Ovary (tissue), 9 donors: Measurements from ENCODE around the gene TCP11. TPM values are rescaled to one million over a fixed set of nuclear protein-coding genes. Genes with fewer than 3 reads are reported as not detected.

Experiments used
- DNase-seq, 5 donors: peaks; one replicate each; pipeline ENCODE4 v3.0.0-alpha.2; 2019 to 2020
- H3K27ac ChIP-seq, 2 donors: fragments of 200-600 bp; one replicate each; pipeline versions ENCODE4 v1.5.1 to v1.8.0; 2019 to 2022
- H3K27me3 ChIP-seq: fragments of 200-600 bp; one replicate; pipeline ENCODE4 v1.8.0; 2022
- H3K36me3 ChIP-seq: fragments of 200-600 bp; sonication (generic); one replicate; pipeline ENCODE4 v1.5.1; 2019
- H3K4me1 ChIP-seq: one replicate; pipeline ENCODE4 v1.8.1; 2013; ENCODE audit warnings: mild to moderate bottlenecking, moderate library complexity; ENCODE audit not compliant: insufficient read depth
- H3K4me3 ChIP-seq: fragments of 200-600 bp; sonication (generic); one replicate; pipeline ENCODE4 v1.5.1; 2017
- H3K9me3 ChIP-seq, 2 donors: fragments of 200-600 bp in 1 of 2; sonication (generic) in 1 of 2; one replicate each; pipeline versions ENCODE4 v1.5.1 to v1.8.1; 2013 to 2019; ENCODE audit warnings: mild to moderate bottlenecking in 1 of 2, moderate library complexity in 1 of 2
- EP300 ChIP-seq: sonication (generic); formaldehyde crosslinking; IDR thresholded peaks from one replicate; pipeline ENCODE4 v1.6.1; 2017; ENCODE audit warnings: antibody characterized with exemption
- POLR2A ChIP-seq: fragments of 450-650 bp; IDR thresholded peaks from one replicate; pipeline ENCODE4 v1.6.1; 2017; ENCODE audit warnings: antibody characterized with exemption, mild to moderate bottlenecking, moderate library complexity
- WGBS, 3 donors: extraction: QIAGEN DNeasy Blood & Tissue Kit in 1 of 3; methylation state at CpG; one replicate each; pipeline versions ENCODE4 v1.1.5 to v1.1.7; 2013 to 2017; 5-methylcytosine and 5-hydroxymethylcytosine counted together
- intact Hi-C, 4 donors: fragments of 100-400 bp; cut with DNase I; formaldehyde crosslinking; loops; one replicate each; pipeline versions ENCODE4 v1.11.0 to v1.15.1; 2022 to 2023
- polyA plus RNA-seq, 2 donors: library from polyadenylated mRNA; stranded (reverse); fragments of 200-250 nt in 1 of 2; fragments of 350-450 nt in 1 of 2; fragmentation: Illumina TruSeq in 1 of 2; extraction: RNeasy Lipid Tissue Mini Kit (QIAGEN cat#74804) in 1 of 2; gene quantifications; one replicate each; pipeline ENCODE4 v1.2.3, GENCODE V29; 2013 to 2014
- total RNA-seq, 7 donors: library from RNA; depleted of rRNA in 2 of 7; stranded (reverse); fragments of >200 nt in 2 of 7; fragmentation: NEBNext Ultra II Directional in 3 of 7; extraction: Animal tissue kit (Norgen Biotek cat#: 25700) in 3 of 7; gene quantifications; one replicate each; pipeline versions ENCODE4 v1.1.0 to v1.2.4, GENCODE V29; 2016 to 2023
- TF ChIP-seq, protein P1 (sequence below), 3 donors: fragments of 450-650 bp in 2 of 3; fragments of 200-600 bp in 1 of 3; IDR thresholded peaks; one replicate each; pipeline versions ENCODE4 v1.5.1 to v1.8.0; 2016 to 2022; ENCODE audit warnings: antibody characterized with exemption in 3 of 3, mild to moderate bottlenecking in 1 of 3
- donor health status: DM: no; HTN: no; CAD: no; lungs with moderate emphysema.
- donor health status: DM: no; HTN: no; CAD: no.
- donor health status: Bipolar disorder and iron deficiency.
- donor health status: DM: yes; HTN: yes; CAD: no.
- donor health status: DM: no; HTN: no; CAD: no.
- donor health status: DM: yes; HTN: yes; CAD: no.

The TCP11 gene
- total and polyA plus RNA-seq, 9 donors = 0.18 to 0.61 (median 0.48) TPM; not detected in 1

DNA sequence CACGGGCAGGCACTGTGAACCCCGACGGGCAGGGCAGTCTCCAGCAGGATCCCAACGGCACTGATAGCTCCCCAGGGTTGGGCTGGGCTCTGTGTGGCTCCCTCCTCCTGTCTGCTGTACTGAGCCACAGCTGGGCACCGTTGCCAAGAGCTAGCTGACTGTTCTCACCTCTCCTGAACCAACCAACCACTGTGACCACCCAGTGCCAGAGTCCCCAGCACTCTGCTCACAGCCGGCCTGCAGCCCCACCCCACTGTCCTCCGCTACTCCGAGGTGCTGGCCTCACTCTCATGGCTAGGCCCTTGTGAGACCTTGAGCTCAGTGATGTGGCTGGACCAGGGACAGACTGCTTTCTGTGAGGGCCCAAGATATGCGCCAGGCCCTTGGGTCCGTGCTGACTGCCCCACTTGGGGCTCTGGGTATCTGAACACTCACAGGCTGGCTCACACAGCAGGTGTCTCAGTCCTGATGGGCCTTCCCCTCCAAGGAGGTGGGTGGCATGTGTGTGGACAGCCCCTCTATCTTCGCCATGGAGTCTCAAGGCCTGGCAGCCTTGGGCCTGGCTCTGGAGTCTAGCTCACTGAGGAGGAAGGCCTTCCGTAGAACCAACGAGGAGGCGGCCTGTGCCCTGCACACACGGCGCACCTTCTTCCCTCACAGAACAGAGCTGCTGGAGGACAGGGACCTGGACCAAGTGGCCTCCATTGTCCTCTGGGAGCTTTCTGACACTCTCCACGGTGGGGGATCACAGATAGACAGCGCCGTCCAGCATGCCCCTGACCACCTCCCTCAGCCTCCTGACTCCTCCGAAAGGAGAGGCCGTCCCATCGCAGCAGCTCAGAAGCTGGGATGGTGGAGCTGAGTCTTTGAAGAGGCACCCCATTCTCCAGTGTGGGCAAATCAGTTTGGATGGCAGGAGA, 53.5 kb downstream of the TCP11 start:
- WGBS, 3 donors = 85 to 91% (median 88%) methylated on average over 20 to 22 of the region's 22 CpGs
- H3K36me3 ChIP-seq = no peaks in the 10 kb centered on the region
- DNase-seq = peak in 1 of 5 donors; percentile 28

GRCh38 chr6:35086636-35087360, 54.3 kb downstream of the TCP11 start:
- 87 to 91% (median 90%) methylated on average over 10 to 12 of the region's 12 CpGs for WGBS, 3 donors
- Histone ChIP-seq H3K27me3 (no peaks in the 10 kb centered on the region), H3K4me1 (peaks cover 8% of the 10 kb centered on the region), H3K27ac (no peak overlapping the region), H3K9me3 (no peaks in the 10 kb centered on the region), H3K36me3 (no peaks in the 10 kb centered on the region), H3K4me3 (no peak overlapping the region)
- TF ChIP-seq, protein P1, sequence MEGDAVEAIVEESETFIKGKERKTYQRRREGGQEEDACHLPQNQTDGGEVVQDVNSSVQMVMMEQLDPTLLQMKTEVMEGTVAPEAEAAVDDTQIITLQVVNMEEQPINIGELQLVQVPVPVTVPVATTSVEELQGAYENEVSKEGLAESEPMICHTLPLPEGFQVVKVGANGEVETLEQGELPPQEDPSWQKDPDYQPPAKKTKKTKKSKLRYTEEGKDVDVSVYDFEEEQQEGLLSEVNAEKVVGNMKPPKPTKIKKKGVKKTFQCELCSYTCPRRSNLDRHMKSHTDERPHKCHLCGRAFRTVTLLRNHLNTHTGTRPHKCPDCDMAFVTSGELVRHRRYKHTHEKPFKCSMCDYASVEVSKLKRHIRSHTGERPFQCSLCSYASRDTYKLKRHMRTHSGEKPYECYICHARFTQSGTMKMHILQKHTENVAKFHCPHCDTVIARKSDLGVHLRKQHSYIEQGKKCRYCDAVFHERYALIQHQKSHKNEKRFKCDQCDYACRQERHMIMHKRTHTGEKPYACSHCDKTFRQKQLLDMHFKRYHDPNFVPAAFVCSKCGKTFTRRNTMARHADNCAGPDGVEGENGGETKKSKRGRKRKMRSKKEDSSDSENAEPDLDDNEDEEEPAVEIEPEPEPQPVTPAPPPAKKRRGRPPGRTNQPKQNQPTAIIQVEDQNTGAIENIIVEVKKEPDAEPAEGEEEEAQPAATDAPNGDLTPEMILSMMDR (IDR thresholded peaks at IDR 0.05) = no peak
- TF ChIP-seq POLR2A (no peak), EP300 (no peak)
- intact Hi-C loops = no loop called here
- peak in 1 of 5 donors; percentile 17 for DNase-seq

More for the DNA sequence above, 53.5 kb downstream of the TCP11 start:
- intact Hi-C loops = no loop called here
- H3K4me1 ChIP-seq = peaks cover 13% of the 10 kb centered on the region
- TF ChIP-seq EP300 = no peak
- TF ChIP-seq, protein P1 (IDR thresholded peaks at IDR 0.05) = no peak
- no peak for TF ChIP-seq POLR2A
- no peaks in the 10 kb centered on the region for H3K9me3 ChIP-seq
- no peak overlapping the region for H3K27ac ChIP-seq
- H3K27me3 ChIP-seq = no peaks in the 10 kb centered on the region
- H3K4me3 ChIP-seq = no peak overlapping the region

- Histone ChIP-seq H3K4me1 (peaks cover 3% of the 10 kb centered on the region), H3K27ac (no peak overlapping the region), H3K9me3 (no peaks in the 10 kb centered on the region), H3K36me3 (no peaks in the 10 kb centered on the region), H3K27me3 (no peaks in the 10 kb centered on the region), H3K4me3 (no peak overlapping the region)
- TF ChIP-seq, protein P1 (IDR thresholded peaks at IDR 0.05) = no peak
- TF ChIP-seq POLR2A (no peak), EP300 (no peak)
- intact Hi-C loops = no loop called here
- DNase-seq = peak in 1 of 5 donors; percentile 26
- WGBS, 3 donors = 86 to 90% (median 88%) methylated on average over 10 of the region's 10 CpGs
Measured at GRCh38 chr6:35086282-35086632, 54.9 kb downstream of the TCP11 start.

DNA sequence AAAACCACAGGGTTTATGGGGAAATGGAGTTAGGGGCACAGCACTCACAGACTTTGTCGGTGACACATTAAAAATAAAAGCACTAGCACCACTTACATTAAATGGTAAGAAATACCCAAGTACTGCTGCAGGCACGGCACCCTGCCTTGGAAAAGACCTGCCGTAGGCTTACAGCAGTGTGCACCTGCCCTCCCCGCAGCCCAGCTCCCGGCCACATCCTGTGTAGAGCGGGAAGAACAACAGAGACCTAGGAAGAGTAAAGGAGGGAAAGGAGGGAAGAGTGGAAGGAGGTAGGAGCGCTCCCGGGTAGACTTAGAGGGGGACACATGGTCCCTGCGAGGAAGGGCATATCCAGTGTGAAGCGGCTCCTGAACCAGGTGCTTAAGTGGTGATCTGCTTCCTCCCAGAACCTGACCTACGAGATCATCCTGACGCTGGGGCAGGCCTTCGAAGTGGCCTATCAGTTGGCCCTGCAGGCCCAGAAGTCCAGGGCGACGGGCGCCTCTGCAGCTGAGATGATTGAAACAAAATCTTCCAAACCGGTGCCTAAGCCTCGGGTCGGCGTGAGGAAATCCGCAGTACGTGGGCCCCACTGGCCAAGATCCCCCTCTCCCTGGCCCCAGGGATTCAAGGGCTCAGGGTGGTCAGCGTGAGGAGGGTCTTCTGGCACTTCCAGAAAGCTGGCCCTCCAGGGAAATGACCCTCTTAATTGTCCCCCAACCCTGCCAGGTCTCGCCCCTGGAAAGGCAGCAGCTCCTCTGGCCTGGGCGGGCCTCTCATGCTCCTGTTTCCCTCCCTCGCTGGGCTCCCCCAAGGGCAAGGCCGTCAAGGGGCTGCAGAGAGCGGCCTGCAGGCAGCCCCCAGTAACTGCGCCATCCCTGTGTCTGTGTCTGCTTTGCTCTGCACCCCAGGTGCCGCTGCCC, 55.5 kb downstream of the TCP11 start:
- no peak for TF ChIP-seq POLR2A
- TF ChIP-seq, protein P1 (IDR thresholded peaks at IDR 0.05) = no peak
- no peak overlapping the region for H3K27ac ChIP-seq
- H3K4me1 ChIP-seq = peaks cover under 1% of the 10 kb centered on the region

More for the DNA sequence above, 55.5 kb downstream of the TCP11 start:
- DNase-seq = peak in 1 of 5 donors; percentile 24
- H3K36me3 ChIP-seq = no peaks in the 10 kb centered on the region
- intact Hi-C loops = no loop called here
- H3K9me3 ChIP-seq = no peaks in the 10 kb centered on the region
- no peak overlapping the region for H3K4me3 ChIP-seq
- H3K27me3 ChIP-seq = no peaks in the 10 kb centered on the region
- WGBS, 3 donors = 91 to 95% (median 92%) methylated on average over 30 of the region's 30 CpGs
